GM12872 (cell line): ENCODE data around the gene PLA2G2D.

Experiments
- CTCF ChIP-seq: IDR thresholded peaks from 3 replicates; pipeline ENCODE4 v1.5.1; 2011; ENCODE audit warnings: low read depth, mild to moderate bottlenecking, low read length, moderate library complexity; ENCODE audit not compliant: insufficient read depth

Gene PLA2G2D

GRCh38 chr1:20136249-20136648 lies 16.9 kb upstream of the PLA2G2D start:
- no peak for TF ChIP-seq CTCF

GRCh38 chr1:20134995-20135394 lies 15.7 kb upstream of the PLA2G2D start:
- TF ChIP-seq CTCF, result no peak

- no peak for TF ChIP-seq CTCF
Observed at GRCh38 chr1:20126806-20127440, 7.6 kb upstream of the PLA2G2D start.

- no peak for TF ChIP-seq CTCF
Observed at GRCh38 chr1:20126041-20126805, 6.9 kb upstream of the PLA2G2D start.

DNA sequence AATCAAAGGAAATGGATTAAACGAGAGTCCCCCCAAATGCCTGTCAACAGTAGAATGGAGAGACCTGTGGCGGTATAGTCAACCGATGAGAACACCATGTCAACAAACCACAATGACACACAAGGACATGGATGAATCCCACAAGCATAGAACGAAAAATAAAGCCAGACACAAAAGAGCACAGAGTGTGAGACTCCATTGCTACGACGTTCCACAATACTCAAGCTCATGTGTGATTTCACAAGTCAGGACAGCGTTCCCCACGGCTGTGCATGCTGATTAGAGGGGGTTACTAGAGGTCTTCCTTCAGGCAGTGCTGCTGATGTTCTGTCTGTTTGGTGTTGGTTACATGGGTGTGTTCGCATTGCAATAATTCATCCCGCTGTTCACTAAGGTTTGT lies 5.8 kb upstream of the PLA2G2D start:
- TF ChIP-seq CTCF, result no peak

- no peak for TF ChIP-seq CTCF
Observed at GRCh38 chr1:20124456-20125057, 5.2 kb upstream of the PLA2G2D start.

DNA sequence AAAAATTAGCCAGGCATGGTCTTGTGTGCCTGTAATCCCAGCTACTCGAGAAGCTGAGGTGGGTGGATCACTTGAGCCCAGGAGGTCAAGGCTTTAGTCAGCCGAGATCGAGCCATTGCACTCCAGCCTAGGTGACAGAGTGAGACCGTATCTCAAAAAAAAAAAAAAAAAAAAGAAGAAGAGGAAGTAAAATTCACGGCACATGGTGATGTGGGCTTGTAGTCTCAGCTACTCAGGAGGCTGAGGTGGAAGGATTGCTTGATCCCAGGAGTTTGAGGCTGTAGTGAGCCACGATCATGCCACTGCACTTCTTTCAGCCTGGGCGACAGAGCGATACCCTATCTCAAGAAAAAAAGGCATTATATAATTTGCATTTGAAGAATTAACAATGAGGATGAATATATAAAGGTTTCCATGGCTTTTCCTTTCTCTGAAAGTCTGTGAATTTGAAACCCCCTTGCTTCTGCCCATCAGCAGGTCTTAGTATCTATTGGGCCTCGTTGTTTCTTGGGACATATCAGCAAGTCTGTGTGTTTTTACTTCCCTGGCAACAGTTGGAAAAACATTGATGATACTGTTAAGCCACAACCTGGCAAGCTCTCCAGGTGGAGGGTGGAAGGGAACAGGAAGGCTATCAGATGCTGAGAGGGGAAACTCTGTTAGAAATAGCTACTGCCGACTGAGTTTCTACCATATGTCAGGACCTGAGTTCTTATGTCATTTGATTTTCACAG lies 4.6 kb upstream of the PLA2G2D start:
- no peak for TF ChIP-seq CTCF
